ENCODE results near the gene EPHB2.
A peak's percentile ranks its signal among the peaks of the same experiment; 100 is the strongest.

Gene EPHB2

DNA sequence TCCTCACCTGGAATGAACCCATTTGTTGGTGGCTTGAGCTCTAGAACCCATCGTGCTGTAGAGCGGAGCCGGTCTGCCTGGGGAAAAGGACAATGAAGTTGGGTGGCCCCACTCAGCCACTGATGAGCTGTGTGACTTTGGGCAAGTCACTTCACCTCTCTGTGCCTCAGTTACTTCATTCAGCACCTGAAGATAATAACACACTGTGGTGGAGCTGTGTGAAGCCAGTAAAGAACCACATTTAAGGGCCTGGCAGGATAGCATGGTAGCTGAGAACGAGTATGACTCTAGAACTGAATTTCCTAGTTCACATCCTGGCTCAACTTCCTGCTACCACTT, 37.1 kb downstream of the EPHB2 start:
- Mint-ChIP-seq H3K27me3 (peaks cover 10% of the 10 kb centered on the region), H3K36me3 (ENCODE audit: low read depth) (no peaks in the 10 kb centered on the region), H3K9me3 (no peaks in the 10 kb centered on the region), H3K27ac (no peak overlapping the region), H3K4me1 (ENCODE audit: low read depth) (peaks cover 5% of the 10 kb centered on the region), H3K4me3 (no peak overlapping the region)
- no peak for DNase-seq

- no peak for DNase-seq
- Mint-ChIP-seq H3K27ac (no peak overlapping the region), H3K4me1 (ENCODE audit: low read depth) (peaks cover 7% of the 10 kb centered on the region), H3K9me3 (no peaks in the 10 kb centered on the region), H3K27me3 (peaks cover 22% of the 10 kb centered on the region), H3K4me3 (no peak overlapping the region), H3K36me3 (ENCODE audit: low read depth) (no peaks in the 10 kb centered on the region)
These were observed 38.9 kb downstream of the EPHB2 start for GRCh38 chr1:22749503-22749902.

- H3K4me3 Mint-ChIP-seq = no peak overlapping the region
- peak overlapping the region; percentile 31 for H3K27ac Mint-ChIP-seq
- H3K4me1 Mint-ChIP-seq (ENCODE audit: low read depth) = peaks cover 7% of the 10 kb centered on the region
- no peaks in the 10 kb centered on the region for H3K9me3 Mint-ChIP-seq
- peaks cover 23% of the 10 kb centered on the region for H3K27me3 Mint-ChIP-seq
- no peak for DNase-seq
- no peaks in the 10 kb centered on the region for H3K36me3 Mint-ChIP-seq (ENCODE audit: low read depth)
These were observed 39.5 kb downstream of the EPHB2 start for GRCh38 chr1:22749919-22750684.

GRCh38 chr1:22750685-22751051, 40.0 kb downstream of the EPHB2 start:
- Mint-ChIP-seq H3K36me3 (ENCODE audit: low read depth) (no peaks in the 10 kb centered on the region), H3K4me1 (ENCODE audit: low read depth) (peaks cover 7% of the 10 kb centered on the region), H3K4me3 (no peak overlapping the region), H3K9me3 (no peaks in the 10 kb centered on the region), H3K27me3 (peaks cover 23% of the 10 kb centered on the region), H3K27ac (no peak overlapping the region)
- DNase-seq = no peak

DNA sequence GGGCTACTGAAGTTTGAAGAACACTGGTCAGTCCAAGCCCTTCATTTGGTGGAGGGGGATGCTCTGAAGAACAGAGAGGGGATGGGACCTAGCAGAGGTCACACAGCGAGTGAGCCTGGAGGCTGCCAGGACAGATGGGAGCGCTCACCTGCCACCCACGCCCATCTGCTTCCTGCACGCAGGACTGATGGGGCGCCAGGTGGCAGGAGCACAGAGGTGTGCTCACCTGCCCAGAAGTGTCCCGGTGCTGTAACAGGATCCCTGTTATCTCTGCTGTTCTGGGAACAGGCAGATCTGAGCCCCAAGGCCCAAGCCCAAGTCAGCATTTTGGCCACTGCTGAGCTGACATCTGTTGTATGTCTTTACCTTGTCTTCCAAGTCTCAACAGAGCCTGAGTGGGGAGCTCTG, 40.5 kb downstream of the EPHB2 start:
- no peak overlapping the region for H3K4me3 Mint-ChIP-seq

DNA sequence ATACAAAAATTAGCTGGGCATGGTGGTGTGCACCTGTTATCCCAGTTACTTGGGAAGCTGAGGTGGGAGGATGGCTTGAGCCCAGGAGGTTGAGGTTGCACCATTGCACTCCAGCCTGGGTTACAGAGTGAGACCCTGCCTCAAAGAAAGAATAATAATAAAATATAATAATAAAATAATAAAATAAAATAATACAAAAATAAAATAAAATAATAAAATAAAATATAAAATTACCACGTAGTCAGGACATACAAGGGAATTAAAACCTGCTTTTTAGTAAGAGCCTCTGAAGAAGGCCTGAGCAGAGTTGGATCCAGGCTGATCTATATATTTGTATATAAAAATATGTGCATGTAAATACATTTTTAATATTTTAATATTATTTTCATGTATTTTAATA, 41.7 kb downstream of the EPHB2 start:
- no peaks in the 10 kb centered on the region for H3K9me3 Mint-ChIP-seq
- H3K27me3 Mint-ChIP-seq = peaks cover 25% of the 10 kb centered on the region
- no peak for DNase-seq
- no peak overlapping the region for H3K4me3 Mint-ChIP-seq
- no peaks in the 10 kb centered on the region for H3K36me3 Mint-ChIP-seq (ENCODE audit: low read depth)
- peaks cover 7% of the 10 kb centered on the region for H3K4me1 Mint-ChIP-seq (ENCODE audit: low read depth)
- no peak overlapping the region for H3K27ac Mint-ChIP-seq

More for the DNA sequence above, 40.5 kb downstream of the EPHB2 start:
- Mint-ChIP-seq H3K27me3 (peaks cover 25% of the 10 kb centered on the region), H3K27ac (no peak overlapping the region), H3K4me1 (ENCODE audit: low read depth) (peaks cover 7% of the 10 kb centered on the region), H3K9me3 (no peaks in the 10 kb centered on the region), H3K36me3 (ENCODE audit: low read depth) (no peaks in the 10 kb centered on the region)
- no peak for DNase-seq

- Mint-ChIP-seq H3K4me1 (ENCODE audit: low read depth) (peaks cover 7% of the 10 kb centered on the region), H3K27ac (no peak overlapping the region), H3K9me3 (no peaks in the 10 kb centered on the region), H3K36me3 (ENCODE audit: low read depth) (no peaks in the 10 kb centered on the region), H3K27me3 (peaks cover 25% of the 10 kb centered on the region), H3K4me3 (no peak overlapping the region)
- DNase-seq = no peak
These were observed 42.9 kb downstream of the EPHB2 start for GRCh38 chr1:22753481-22753971.

- Mint-ChIP-seq H3K4me3 (no peak overlapping the region), H3K27ac (no peak overlapping the region), H3K36me3 (ENCODE audit: low read depth) (no peaks in the 10 kb centered on the region), H3K4me1 (ENCODE audit: low read depth) (peaks cover 7% of the 10 kb centered on the region), H3K27me3 (peaks cover 25% of the 10 kb centered on the region), H3K9me3 (no peaks in the 10 kb centered on the region)
- DNase-seq = no peak
These were observed 43.6 kb downstream of the EPHB2 start for GRCh38 chr1:22754106-22754768.

DNA sequence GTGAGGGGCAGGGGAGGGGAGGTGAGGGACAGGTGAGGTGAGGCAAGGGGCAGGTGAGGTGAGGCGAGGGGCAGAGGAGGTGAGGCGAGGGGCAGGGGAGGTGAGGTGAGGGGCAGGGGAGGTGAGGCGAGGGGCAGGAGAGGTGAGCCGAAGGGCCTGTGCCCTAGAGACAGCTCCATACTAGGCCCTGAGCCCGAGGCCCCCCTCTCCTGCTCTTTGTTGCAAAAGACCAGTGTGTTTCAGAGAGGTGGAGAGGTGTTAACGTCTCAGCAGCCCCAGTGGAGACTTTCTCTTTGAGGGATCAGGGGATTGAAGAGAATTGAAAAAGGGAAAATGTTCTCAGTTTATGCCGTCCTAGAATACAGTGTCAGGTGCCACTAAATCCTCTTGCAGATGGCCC, 44.2 kb downstream of the EPHB2 start:
- Mint-ChIP-seq H3K36me3 (ENCODE audit: low read depth) (no peaks in the 10 kb centered on the region), H3K4me3 (no peak overlapping the region), H3K27me3 (peaks cover 25% of the 10 kb centered on the region), H3K4me1 (ENCODE audit: low read depth) (peaks cover 7% of the 10 kb centered on the region), H3K9me3 (no peaks in the 10 kb centered on the region), H3K27ac (no peak overlapping the region)
- DNase-seq = no peak

GRCh38 chr1:22755641-22756040, 45.0 kb downstream of the EPHB2 start:
- H3K4me3 Mint-ChIP-seq = no peak overlapping the region
- peaks cover 25% of the 10 kb centered on the region for H3K27me3 Mint-ChIP-seq
- H3K27ac Mint-ChIP-seq = no peak overlapping the region
- H3K36me3 Mint-ChIP-seq (ENCODE audit: low read depth) = no peaks in the 10 kb centered on the region
- H3K9me3 Mint-ChIP-seq = no peaks in the 10 kb centered on the region
- DNase-seq = no peak
- peaks cover 3% of the 10 kb centered on the region for H3K4me1 Mint-ChIP-seq (ENCODE audit: low read depth)

GRCh38 chr1:22756125-22756735, 45.6 kb downstream of the EPHB2 start:
- DNase-seq = no peak
- H3K36me3 Mint-ChIP-seq (ENCODE audit: low read depth) = no peaks in the 10 kb centered on the region
- H3K27me3 Mint-ChIP-seq = peaks cover 25% of the 10 kb centered on the region
- H3K27ac Mint-ChIP-seq = no peak overlapping the region
- H3K9me3 Mint-ChIP-seq = no peaks in the 10 kb centered on the region
- H3K4me1 Mint-ChIP-seq (ENCODE audit: low read depth) = peaks cover 2% of the 10 kb centered on the region
- no peak overlapping the region for H3K4me3 Mint-ChIP-seq

DNA sequence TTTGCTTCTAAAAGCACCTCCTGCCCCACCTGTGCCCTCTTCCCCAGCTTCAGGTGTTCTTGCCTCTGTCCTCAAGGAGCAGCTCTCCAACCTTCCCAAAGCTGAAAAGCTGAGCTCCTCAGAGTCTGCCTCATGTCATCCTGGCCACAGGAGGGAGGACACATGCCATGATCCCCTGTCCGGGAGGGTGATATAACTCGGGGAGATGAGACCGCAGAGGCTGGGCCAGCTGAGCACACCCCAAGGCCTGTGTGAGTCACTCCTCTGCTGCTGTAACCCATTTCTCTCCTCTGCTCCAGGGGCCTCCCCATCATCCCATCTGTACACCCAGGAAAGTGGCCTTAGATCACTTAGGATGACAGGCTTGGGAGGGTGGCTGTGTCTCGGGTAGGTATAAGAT, 49.8 kb downstream of the EPHB2 start:
- H3K9me3 Mint-ChIP-seq = no peaks in the 10 kb centered on the region
- H3K4me1 Mint-ChIP-seq (ENCODE audit: low read depth) = no peaks in the 10 kb centered on the region
- H3K4me3 Mint-ChIP-seq = no peak overlapping the region
- peaks cover 3% of the 10 kb centered on the region for H3K27me3 Mint-ChIP-seq
- no peaks in the 10 kb centered on the region for H3K36me3 Mint-ChIP-seq (ENCODE audit: low read depth)
- H3K27ac Mint-ChIP-seq = no peak overlapping the region
- no peak for DNase-seq

- H3K27ac Mint-ChIP-seq = no peak overlapping the region
- H3K9me3 Mint-ChIP-seq = no peaks in the 10 kb centered on the region
- DNase-seq = no peak
- H3K27me3 Mint-ChIP-seq = no peaks in the 10 kb centered on the region
- H3K36me3 Mint-ChIP-seq (ENCODE audit: low read depth) = no peaks in the 10 kb centered on the region
- no peak overlapping the region for H3K4me3 Mint-ChIP-seq
- no peaks in the 10 kb centered on the region for H3K4me1 Mint-ChIP-seq (ENCODE audit: low read depth)
These were observed 50.5 kb downstream of the EPHB2 start for GRCh38 chr1:22761101-22761500.

GRCh38 chr1:22761821-22762220, 51.2 kb downstream of the EPHB2 start:
- Mint-ChIP-seq H3K36me3 (ENCODE audit: low read depth) (no peaks in the 10 kb centered on the region), H3K27ac (no peak overlapping the region), H3K27me3 (no peaks in the 10 kb centered on the region), H3K4me3 (no peak overlapping the region), H3K9me3 (no peaks in the 10 kb centered on the region), H3K4me1 (ENCODE audit: low read depth) (no peaks in the 10 kb centered on the region)
- no peak for DNase-seq
